K562 (cell line): Measurements from ENCODE around the gene AKNA.

Source experiments
- PCBP2 ChIP-seq: fragments of 200-400 bp; formaldehyde crosslinking; IDR thresholded peaks from 2 replicates; pipeline ENCODE4 v1.6.1; 2018; ENCODE audit warnings: low read length, low read depth, mild to moderate bottlenecking, moderate library complexity; ENCODE audit not compliant: poor library complexity, severe bottlenecking
- RBM39 ChIP-seq: fragments of 200-400 bp; formaldehyde crosslinking; optimal IDR thresholded peaks from 2 replicates; pipeline ENCODE3; 2018; ENCODE audit warnings: low read depth, low read length
- RFX5 ChIP-seq: IDR thresholded peaks from 2 replicates; pipeline ENCODE4 v1.6.1; 2011; ENCODE audit warnings: low read depth, mild to moderate bottlenecking, improper control_type of control experiment, low read length
- SETDB1 ChIP-seq: IDR thresholded peaks from one replicate; pipeline ENCODE4 v1.6.1; 2012; ENCODE audit warnings: low read length, control low read depth, inconsistent platforms
- ZNF507 ChIP-seq: conservative IDR thresholded peaks from 2 replicates; pipeline ENCODE4 v1.6.1; 2017; ENCODE audit warnings: missing genetic modification characterization, missing compliant biosample characterization
- TF ChIP-seq, protein P1 (sequence below): fragments of 450-650 bp; IDR thresholded peaks from 2 replicates; pipeline ENCODE4 v1.6.1; 2016; ENCODE audit warnings: antibody characterized with exemption

DNA sequence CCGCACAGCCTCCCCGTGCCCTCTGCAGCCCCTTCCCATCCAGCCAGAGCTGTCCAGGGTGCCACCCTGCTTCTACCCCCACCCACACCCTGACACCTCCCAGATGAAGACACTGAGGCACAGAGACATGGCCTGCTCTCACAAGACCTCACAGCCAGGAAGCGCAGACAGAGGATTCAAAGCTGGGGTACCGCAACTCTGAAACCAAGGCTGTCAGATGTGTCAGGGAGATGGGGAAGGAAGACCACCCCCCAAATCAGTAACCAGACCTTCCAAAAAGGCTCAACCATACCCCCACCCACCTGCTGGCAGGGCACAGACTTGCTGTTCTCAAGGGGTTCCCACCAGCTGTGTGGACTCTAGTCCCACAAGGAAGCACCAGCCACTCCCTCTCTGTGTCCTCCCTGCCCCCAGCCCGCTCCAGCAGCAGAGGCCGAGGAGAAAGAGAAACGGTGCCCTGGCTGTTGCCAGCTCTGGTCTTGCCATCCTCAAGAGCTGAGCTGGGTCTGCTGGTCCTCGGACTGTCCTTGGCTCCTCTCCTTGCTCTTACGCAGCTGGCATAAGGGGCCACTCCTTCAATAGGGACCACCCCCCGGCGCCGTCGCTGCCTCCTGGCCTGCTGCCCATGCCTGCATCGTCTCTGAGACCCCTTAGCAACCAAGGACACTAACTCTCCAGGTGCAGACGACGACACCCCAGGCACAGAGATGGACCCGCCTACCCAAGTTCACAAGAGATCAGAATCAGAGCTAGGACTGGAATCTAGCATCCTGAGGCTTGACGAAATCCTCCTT lies 699 bp downstream of the AKNA start:
- TF ChIP-seq SETDB1 (no peak), RBM39 (no peak), RFX5 (no peak), ZNF507 (tag) (no peak), PCBP2 (no peak)
- TF ChIP-seq, protein P1, sequence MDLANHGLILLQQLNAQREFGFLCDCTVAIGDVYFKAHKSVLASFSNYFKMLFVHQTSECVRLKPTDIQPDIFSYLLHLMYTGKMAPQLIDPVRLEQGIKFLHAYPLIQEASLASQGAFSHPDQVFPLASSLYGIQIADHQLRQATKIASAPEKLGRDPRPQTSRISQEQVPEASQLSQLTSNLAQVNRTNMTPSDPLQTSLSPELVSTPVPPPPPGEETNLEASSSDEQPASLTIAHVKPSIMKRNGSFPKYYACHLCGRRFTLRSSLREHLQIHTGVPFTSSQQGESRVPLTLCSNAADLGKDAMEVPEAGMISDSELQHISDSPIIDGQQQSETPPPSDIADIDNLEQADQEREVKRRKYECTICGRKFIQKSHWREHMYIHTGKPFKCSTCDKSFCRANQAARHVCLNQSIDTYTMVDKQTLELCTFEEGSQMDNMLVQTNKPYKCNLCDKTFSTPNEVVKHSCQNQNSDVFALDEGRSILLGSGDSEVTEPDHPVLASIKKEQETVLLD = no peak
